Measurements from ENCODE around the gene LRRC32.

The LRRC32 gene

DNA sequence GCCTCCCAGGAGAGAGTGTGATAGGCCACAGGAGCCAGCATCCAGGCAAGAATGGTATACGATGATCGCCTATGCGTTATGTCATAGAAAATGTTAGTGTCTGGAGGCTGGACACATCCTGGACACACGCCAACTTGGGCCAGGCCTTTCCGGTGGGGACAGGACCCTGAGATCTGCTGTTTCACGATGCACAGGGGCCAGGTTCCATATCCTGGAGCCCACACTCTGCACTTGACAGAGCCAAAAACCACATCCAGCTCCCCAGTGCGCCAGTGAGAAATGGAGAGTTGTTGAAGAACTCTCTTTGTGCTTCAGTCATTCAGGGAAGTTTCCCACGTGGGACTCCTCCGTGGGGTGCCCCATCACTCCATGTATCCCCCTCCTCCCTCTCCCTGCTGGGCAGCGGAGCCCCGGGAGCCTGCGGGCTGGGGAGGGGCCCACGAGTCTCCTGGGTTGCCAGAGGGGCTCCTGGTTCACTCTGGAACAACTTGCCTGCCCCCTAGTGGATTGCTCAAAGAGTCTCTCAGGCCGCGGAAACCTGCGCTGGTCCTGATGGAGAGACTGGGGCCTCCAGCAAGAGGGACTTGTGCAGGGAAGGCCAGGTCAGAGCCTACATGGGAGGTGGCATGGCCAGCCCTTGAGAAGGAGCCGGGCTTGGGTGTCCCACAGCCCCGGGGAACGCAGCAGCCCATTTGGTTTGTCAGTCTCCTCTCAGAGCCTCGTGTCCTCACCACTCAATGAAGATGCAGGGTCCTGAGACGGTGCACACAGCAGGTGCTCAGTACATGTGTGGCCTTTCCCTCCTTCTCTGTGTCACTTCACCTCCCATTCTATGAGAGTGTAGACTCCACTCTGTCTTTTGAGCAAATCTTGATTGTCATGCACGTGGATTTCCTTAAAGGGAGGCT is 10.2 kb upstream of the LRRC32 start:
- peak; percentile 12 to 27 for DNase-seq (ENCODE audit: low read depth in 2 of 2)

DNA sequence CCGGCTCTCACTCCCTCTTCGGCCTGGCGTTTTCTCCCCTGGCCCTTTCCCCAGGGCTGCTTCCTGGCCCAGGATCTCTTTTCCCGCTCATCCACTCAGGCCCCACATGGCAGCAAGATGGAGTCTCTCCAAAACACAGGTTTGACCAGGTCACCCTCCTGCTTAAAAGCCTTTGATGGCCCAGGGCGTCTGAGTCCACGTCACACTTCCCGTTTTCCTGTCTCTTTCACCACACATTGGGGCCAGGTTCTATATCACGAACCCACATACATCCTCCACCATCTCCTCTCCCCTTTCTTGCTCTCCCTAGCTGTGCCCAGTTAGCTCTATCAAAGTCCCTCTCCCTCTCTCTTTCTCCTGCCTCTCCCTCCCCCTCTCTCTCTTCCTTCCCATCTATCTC is 7.8 kb upstream of the LRRC32 start:
- no peak for DNase-seq (ENCODE audit: low read depth in 2 of 2)

GRCh38 chr11:76677458-76677765 is 6.9 kb upstream of the LRRC32 start:
- no peak for DNase-seq (ENCODE audit: low read depth in 2 of 2)

- no peak for DNase-seq (ENCODE audit: low read depth in 2 of 2)
These were observed 6.3 kb upstream of the LRRC32 start for GRCh38 chr11:76676636-76677457.

DNA sequence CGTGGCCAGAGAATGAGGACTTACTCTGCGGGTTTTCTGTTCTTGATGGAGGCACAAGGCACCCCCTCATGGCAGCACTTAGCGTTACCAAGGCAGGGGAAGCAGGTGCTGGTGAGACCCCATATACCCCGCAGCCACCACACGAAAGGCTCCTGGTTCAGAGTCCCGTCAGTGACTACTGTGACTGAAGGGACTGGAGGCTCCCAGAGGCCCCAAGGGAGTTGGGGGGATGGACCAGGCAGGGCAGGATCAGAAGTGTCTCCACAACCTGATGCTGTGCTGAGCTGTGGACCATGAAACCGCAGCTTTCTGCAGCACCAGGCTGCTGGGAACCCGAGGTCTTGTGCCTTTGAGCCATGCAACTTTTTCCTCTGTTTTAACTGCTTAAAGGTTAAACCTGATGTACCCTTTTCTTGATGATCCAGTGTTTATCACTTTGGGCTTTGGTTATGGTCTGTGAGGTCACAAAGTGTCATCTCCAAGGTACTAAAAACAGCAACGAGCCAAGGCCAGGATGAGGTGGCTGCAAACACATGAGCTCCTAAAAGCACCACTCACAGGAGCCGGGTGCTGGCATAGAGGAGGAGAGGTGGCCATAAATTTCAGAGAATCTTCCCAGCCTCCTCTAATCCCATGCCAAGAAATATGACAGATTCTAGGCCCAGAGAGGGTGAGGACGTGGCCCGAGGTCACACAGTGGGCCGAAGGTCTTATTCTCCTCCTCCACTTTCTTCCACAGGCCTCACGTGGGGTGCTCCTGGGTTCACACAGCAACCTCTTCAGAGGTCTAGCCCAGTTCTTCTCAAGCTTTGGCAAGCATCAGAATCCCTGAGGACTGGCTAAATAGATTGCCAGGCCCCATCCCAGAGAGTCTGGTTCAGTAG is 4.2 kb upstream of the LRRC32 start:
- DNase-seq (ENCODE audit: low read depth in 2 of 2), result no peak

GRCh38 chr11:76673176-76674142 is 2.9 kb upstream of the LRRC32 start:
- no peak for DNase-seq (ENCODE audit: low read depth in 2 of 2)

DNA sequence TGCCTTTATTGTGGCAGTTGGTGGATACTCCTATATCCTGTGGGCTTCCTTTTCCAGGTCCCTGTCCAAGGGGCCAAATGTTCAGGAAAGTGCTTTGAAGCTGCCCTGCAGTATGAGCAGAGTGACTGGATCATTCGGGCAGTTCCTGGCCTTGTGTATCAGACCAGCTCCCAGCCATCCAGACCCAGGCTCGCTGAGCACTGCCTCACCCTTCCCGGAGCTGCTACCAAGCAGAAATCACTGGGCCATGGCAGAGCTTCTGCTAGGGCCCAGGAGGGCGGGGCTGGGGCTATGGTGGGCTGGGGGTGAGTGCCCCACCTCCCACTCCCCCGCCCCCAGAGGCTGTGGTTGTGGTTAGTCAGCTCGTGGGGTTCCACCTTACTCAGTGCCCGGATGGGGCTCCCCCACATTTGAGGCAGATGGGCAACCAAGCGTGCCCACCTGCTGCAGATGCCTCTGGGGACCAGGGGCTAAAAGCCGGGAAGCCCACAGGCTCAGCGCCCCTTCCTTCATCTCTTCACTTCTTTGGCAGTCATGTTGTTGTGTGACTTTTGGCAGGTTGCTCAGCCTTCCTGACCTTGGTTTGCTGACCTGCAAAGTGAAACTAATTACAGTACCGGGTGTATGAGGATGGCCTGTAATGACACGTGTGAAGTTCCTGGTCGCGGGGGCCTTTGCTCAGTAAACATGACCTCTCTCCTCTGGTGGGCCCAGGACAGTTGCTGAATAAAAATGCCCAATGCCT is 2.1 kb upstream of the LRRC32 start:
- DNase-seq (ENCODE audit: low read depth in 2 of 2), result no peak

GRCh38 chr11:76671626-76672309 is 1.2 kb upstream of the LRRC32 start:
- no peak for DNase-seq (ENCODE audit: low read depth in 2 of 2)

DNA sequence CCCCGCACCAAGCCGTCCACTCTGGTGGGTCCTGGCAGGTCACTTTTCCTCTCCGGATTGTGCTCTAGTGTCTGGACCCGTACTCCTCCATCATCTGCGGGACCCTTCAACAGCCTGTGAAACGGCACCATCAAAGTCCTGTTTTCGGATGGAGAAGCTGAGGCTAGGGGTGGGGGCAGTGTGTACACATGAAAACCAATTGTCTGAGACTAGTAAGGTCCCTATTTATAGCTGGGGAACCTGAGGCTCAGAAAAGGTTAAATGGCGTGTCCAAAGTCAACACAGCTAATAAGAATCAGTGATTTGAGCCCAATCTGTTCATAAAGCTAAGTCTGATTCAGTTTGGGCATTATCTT is 668 bp upstream of the LRRC32 start:
- no peak for DNase-seq (ENCODE audit: low read depth in 2 of 2)

GRCh38 chr11:76669901-76670484 is 554 bp downstream of the LRRC32 start:
- DNase-seq (ENCODE audit: low read depth in 2 of 2), result no peak

DNA sequence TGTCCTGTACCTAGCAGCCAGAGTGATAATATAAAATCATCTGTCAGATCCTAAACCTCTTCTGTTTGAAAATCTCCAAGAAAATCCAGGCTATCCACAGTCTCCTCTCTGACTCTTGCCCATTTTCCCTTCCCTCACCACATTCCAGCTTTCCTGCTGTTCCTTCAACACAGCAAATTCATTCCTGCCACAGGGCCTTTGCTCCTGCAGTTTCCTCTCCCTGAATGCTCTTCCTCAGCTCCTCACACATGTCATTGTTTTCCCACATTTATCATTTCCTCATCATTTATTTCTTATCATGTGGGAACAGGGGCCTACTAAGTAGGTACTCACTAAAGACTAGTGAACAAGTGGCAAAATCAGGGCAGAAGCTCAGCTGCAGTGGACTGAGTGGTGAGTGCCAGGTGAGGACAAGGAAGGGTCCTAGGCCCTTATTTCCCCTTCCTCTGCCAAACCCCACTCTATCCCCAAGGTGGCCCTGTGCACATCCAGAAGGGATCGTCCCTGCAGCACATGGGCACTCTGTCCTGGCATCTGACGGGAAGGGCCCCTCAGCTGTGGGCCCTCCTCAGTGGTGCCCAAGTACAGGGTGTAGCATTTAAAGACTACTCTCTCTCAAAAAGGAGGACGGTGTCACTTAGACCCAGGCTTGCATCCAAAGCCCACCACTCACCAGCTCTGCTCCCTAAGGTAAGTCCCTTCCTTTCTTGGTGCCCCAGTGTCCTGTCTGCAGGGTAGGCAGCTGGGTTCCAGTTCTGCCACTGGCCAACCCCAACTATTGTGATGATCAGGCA is 2.0 kb downstream of the LRRC32 start:
- DNase-seq (ENCODE audit: low read depth in 2 of 2), result no peak

GRCh38 chr11:76667856-76668255 is 2.7 kb downstream of the LRRC32 start:
- DNase-seq (ENCODE audit: low read depth in 2 of 2), result no peak

DNA sequence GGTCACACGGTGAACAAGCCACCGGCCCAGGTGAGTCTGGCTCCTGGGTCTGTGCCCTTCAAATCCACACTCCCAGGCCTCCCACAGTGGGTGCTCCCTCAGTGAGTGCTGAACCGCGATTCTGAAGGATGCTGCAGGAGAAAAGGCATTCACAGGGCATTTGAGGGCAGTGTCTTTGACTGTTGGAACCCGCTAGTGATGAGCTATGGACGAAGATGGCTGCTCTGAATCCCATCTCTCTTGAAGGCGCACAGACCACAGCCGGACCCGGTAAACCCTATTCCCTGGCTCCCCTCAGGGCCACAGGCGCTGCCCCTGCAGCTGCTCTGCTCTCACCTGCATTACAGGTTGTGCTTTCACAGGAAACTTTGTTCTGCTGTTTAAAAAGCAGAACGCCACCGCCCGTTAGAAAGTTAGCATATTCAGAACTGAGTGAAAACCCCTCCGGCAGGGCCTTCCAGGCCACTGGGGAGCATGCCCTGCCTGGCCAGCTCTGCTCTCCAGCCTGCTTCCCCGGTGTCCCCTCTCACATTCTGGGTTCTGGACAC is 3.2 kb downstream of the LRRC32 start:
- DNase-seq (ENCODE audit: low read depth in 2 of 2), result no peak

DNA sequence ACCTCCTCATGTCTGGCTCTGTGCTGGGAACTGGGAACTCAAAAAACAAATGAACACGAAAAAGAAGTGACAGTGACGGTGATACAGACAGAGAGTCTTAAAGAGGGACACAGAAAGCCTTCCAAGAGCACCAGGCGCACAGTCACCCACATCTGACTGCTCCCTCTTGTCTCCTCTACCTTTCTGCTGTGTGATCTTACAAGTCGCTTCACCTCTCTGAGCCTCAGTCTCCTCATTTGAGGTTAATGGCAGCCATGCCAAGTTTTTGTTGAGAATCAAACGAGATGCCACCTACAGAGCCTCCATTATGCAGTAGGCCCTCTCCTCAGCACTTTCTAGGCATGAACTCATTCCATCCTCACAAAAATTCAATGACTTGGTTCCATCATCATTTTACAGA is 3.7 kb downstream of the LRRC32 start:
- DNase-seq (ENCODE audit: low read depth in 2 of 2), result no peak

GRCh38 chr11:76666408-76666807 is 4.1 kb downstream of the LRRC32 start:
- no peak for DNase-seq (ENCODE audit: low read depth in 2 of 2)

DNA sequence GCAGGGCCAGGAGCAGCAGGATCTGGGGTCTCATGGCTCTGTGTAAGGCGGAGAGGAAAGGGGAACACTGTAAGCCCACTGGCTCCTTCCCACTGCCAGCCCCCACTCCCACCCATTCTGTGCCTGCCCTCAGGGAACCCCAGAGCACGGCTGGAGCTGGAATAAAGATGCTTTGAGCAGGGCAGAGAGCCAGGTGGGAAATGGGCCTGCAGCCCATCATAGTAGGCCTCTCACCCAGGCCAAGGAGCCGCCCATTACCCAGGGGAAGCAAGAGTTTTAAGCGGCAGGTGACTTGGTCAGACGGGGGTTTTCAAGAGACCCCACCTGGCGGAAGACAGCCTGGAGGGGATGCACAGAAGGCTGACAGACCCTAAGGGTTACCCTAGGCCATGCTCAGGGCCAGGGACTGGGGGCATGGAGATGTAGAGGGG is 4.6 kb downstream of the LRRC32 start:
- no peak for DNase-seq (ENCODE audit: low read depth in 2 of 2)

GRCh38 chr11:76665172-76665571 is 5.4 kb downstream of the LRRC32 start:
- DNase-seq (ENCODE audit: low read depth in 2 of 2), result no peak

GRCh38 chr11:76664578-76665061 is 5.9 kb downstream of the LRRC32 start:
- DNase-seq (ENCODE audit: low read depth in 2 of 2), result no peak
